K562 (cell line): ENCODE results near the gene HGFAC. TPM values are rescaled to one million over a fixed set of nuclear protein-coding genes. Genes with fewer than 3 reads are reported as not detected.

ENCODE experiments used
- ATAC-seq: fragments of 200-7000 bp; cut with Tn5 transposase; 3 replicates; pipeline ENCODE4 v1.9.1; 2020; ENCODE audit warnings: moderate library complexity
- BruUV-seq: library from RNA; stranded (reverse); fragments of 400-500 nt; replicated peaks from 2 replicates; lab custom pipeline; 2021; lab: Mats Ljungman, UMichigan
- CTCF ChIA-PET: fragments of 300-600 bp; formaldehyde crosslinking; extraction: SDS; loops from one replicate; lab custom pipeline; 2021; ENCODE audit warnings: low intra/inter-chr PET ratio; lab: Yijun Ruan, JAX
- POLR2A ChIA-PET: fragments of 300-600, 350-650 bp; sonication (Branson Sonifier 250); formaldehyde crosslinking; extraction: SDS; loops from one replicate; lab custom pipeline; 2021; ENCODE audit warnings: antibody characterized with exemption, inconsistent platforms; lab: Yijun Ruan, JAX
- DNase-seq, 4 experiments: peaks; one replicate each; pipeline versions ENCODE4 v3.0.0 to v3.0.0-alpha.2; 2011 to 2018; ENCODE audit warnings: low spot score in 3 of 4, mixed read lengths in 3 of 4; ENCODE audit errors: extremely low read depth in 1 of 4
- FAIRE-seq: peaks from 2 replicates; lab custom pipeline; 2011; peaks lifted over from hg19 to GRCh38; lab: Jason Lieb, UNC
- H2AFZ ChIP-seq: 2 replicates; pipeline ENCODE4 v1.6.0; 2011; ENCODE audit warnings: low read depth, low read length, control low read depth, inconsistent platforms
- H3K27ac ChIP-seq: fragments of 200-600 bp; 3 replicates; pipeline ENCODE4 v1.8.0; 2011; ENCODE audit warnings: low read depth, mild to moderate bottlenecking, control low read depth, inconsistent platforms, low read length, moderate library complexity, mixed read lengths; ENCODE audit errors: extremely low read depth
- H3K27me3 ChIP-seq, 2 experiments: fragments of 300-600 bp in 1 of 2; 2 replicates in 1 of 2; 3 replicates in 1 of 2; pipeline versions ENCODE4 v1.6.0 to v1.8.0; 2011; ENCODE audit warnings: inconsistent platforms in 2 of 2, low read length in 2 of 2, mild to moderate bottlenecking in 1 of 2, mixed read lengths in 1 of 2, moderate library complexity in 1 of 2; ENCODE audit not compliant: control insufficient read depth in 2 of 2, insufficient read depth in 2 of 2
- H3K36me3 ChIP-seq: fragments of 300-600 bp; 3 replicates; pipeline ENCODE4 v1.8.0; 2011; ENCODE audit warnings: mild to moderate bottlenecking, low read length, inconsistent platforms; ENCODE audit not compliant: control insufficient read depth, insufficient read depth
- H3K4me1 ChIP-seq, 2 experiments: fragments of 200-600 bp in 1 of 2; replicated peaks in 1 of 2; 2 replicates in 1 of 2; 3 replicates in 1 of 2; pipeline versions ENCODE4 v1.5.1 to v1.8.0; 2011; ENCODE audit warnings: inconsistent platforms in 2 of 2, low read length in 2 of 2, mild to moderate bottlenecking in 1 of 2, mixed read lengths in 1 of 2, moderate library complexity in 1 of 2; ENCODE audit not compliant: control insufficient read depth in 2 of 2, insufficient read depth in 2 of 2
- H3K4me2 ChIP-seq: 2 replicates; pipeline ENCODE4 v1.6.1; 2011; ENCODE audit warnings: low read length, control low read depth, inconsistent platforms, mixed read lengths; ENCODE audit not compliant: insufficient read depth
- H3K4me3 ChIP-seq: fragments of 200-600 bp; sonication (generic), shearing (Covaris generic); 2 replicates; pipeline ENCODE4 v1.5.1; 2016; ENCODE audit warnings: control low read depth, inconsistent platforms
- H3K79me2 ChIP-seq: fragments of 200-600 bp; 3 replicates; pipeline ENCODE4 v1.8.0; 2011; ENCODE audit warnings: low read length, inconsistent platforms; ENCODE audit not compliant: control insufficient read depth, insufficient read depth
- H3K9ac ChIP-seq, 2 experiments: 2 replicates each; pipeline versions ENCODE4 v1.6.0 to v1.6.1; 2011; ENCODE audit warnings: low read depth in 2 of 2, low read length in 2 of 2, control low read depth in 1 of 2, inconsistent platforms in 1 of 2, mild to moderate bottlenecking in 1 of 2, mixed read lengths in 1 of 2; ENCODE audit not compliant: insufficient read depth in 1 of 2
- H3K9me1 ChIP-seq: one replicate; pipeline ENCODE4 v1.6.0; 2011; ENCODE audit warnings: inconsistent platforms, mild to moderate bottlenecking, low read length, moderate library complexity; ENCODE audit not compliant: control insufficient read depth, insufficient read depth
- H3K9me3 ChIP-seq: replicated peaks from 2 replicates; pipeline ENCODE4 v1.5.1; 2011; ENCODE audit warnings: low read depth, low read length, inconsistent platforms; ENCODE audit not compliant: control insufficient read depth, insufficient read depth
- H4K20me1 ChIP-seq: replicated peaks from 2 replicates; pipeline ENCODE4 v1.6.1; 2011; ENCODE audit warnings: low read length, inconsistent platforms, mixed read lengths; ENCODE audit not compliant: control insufficient read depth, insufficient read depth
- BRF1 ChIP-seq: IDR thresholded peaks from 3 replicates; pipeline ENCODE4 v1.6.1; 2011; ENCODE audit warnings: borderline replicate concordance, mild to moderate bottlenecking; ENCODE audit not compliant: insufficient read length; ENCODE audit errors: extremely low read depth
- COPS2 ChIP-seq: fragments of 450-650 bp; conservative IDR thresholded peaks from 2 replicates; pipeline ENCODE4 v1.6.1; 2016; ENCODE audit warnings: mild to moderate bottlenecking, moderate library complexity
- POLR2A ChIP-seq: fragments of 450-650 bp; conservative IDR thresholded peaks from 2 replicates; pipeline ENCODE4 v1.6.1; 2016
- RBM25 ChIP-seq: fragments of 200-400 bp; formaldehyde crosslinking; IDR thresholded peaks from 2 replicates; pipeline ENCODE4 v1.6.1; 2018; ENCODE audit warnings: low read length, low read depth, moderate library complexity; ENCODE audit not compliant: severe bottlenecking
- ZBTB49 ChIP-seq: sonication (generic); formaldehyde crosslinking; IDR thresholded peaks from 2 replicates; pipeline ENCODE4 v1.8.0; 2022; ENCODE audit warnings: missing genetic modification reagents, mild to moderate bottlenecking, borderline replicate concordance
- ZFP91 ChIP-seq: sonication (generic); formaldehyde crosslinking; IDR thresholded peaks from 2 replicates; pipeline ENCODE4 v1.8.0; 2022; ENCODE audit warnings: mild to moderate bottlenecking, missing genetic modification reagents
- ZNF79 ChIP-seq: fragments of 250-450 bp; sonication (Bioruptor Pico); IDR thresholded peaks from 2 replicates; pipeline ENCODE4 v1.4.0; 2020; ENCODE audit warnings: low read depth, mild to moderate bottlenecking, moderate library complexity
- ZNF830 ChIP-seq: fragments of 250-450 bp; sonication (Bioruptor Pico); IDR thresholded peaks from 2 replicates; pipeline ENCODE4 v1.5.0; 2021; ENCODE audit warnings: mild to moderate bottlenecking
- WGBS: fragments of 100-300 bp; shearing (Covaris generic); methylation state at CpG from one replicate; pipeline ENCODE4 v1.1.6; 2016; ENCODE audit warnings: low coverage, mixed read lengths; ENCODE audit not compliant: insufficient coverage; ENCODE audit errors: missing lambda C conversion rate; 5-methylcytosine and 5-hydroxymethylcytosine counted together
- in situ Hi-C: fragments of 300-500 bp; cut with MboI; formaldehyde crosslinking; loops from 4 replicates; pipeline ENCODE4 v1.15.0; 2018; ENCODE audit warnings: inconsistent platforms, mixed read lengths
- intact Hi-C: fragments of 100-400 bp; cut with micrococcal nuclease; formaldehyde crosslinking; loops from 2 replicates; pipeline ENCODE4 v1.14.2; 2022
- polyA plus RNA-seq, 8 experiments: library from polyadenylated mRNA; depleted of rRNA in 4 of 8; stranded (reverse) in 5 of 8; unstranded in 3 of 8; fragments of >200 nt; fragmentation: Nextera tagmentation in 2 of 8; fragmentation: Illumina TruSeq in 1 of 8; extraction: Ambion mirVana in 2 of 8; extraction: Trizol in 1 of 8; gene quantifications; 2 replicates each; pipeline versions ENCODE4 v1.2.1 to v1.2.3, GENCODE V29; 2011 to 2014; ENCODE audit warnings: inconsistent platforms in 1 of 8, missing spikeins in 1 of 8
- total RNA-seq, 7 experiments: library from RNA; depleted of rRNA in 6 of 7; stranded (reverse); fragments of >200 nt in 6 of 7; fragmentation: Illumina TruSeq in 2 of 7; extraction: Trizol in 2 of 7; gene quantifications; 2 replicates each; pipeline versions ENCODE4 v1.2.1 to v1.2.3, GENCODE V29; 2011 to 2021; ENCODE audit warnings: low replicate concordance in 1 of 7

HGFAC gene
- total and polyA plus RNA-seq, 9 of the 15 experiments (the other 6 are each of a cell fraction or from before 2014, with no cell fraction given), result 0.13 TPM; not detected in 8

GRCh38 chr4:3483471-3483921 is 41.7 kb downstream of the HGFAC start:
- no TSS peak for BruUV-seq
- intact Hi-C loops, result no loop called here
- CTCF ChIA-PET, result no interaction called here

More at GRCh38 chr4:3483471-3483921, 41.7 kb downstream of the HGFAC start:
- Histone ChIP-seq H3K4me1 (peaks cover 0 to 49% of the 10 kb centered on the region in 2 experiments; a peak in 2 of 5 replicates), H4K20me1 (peaks cover 21% of the 10 kb centered on the region), H3K9me3 (no peaks in the 10 kb centered on the region), H3K9ac (no peak overlapping the region), H2AFZ (no peak overlapping the region), H3K27ac (no peak overlapping the region), H3K36me3 (no peaks in the 10 kb centered on the region), H3K4me3 (no peak overlapping the region), H3K27me3 (peaks cover 21 to 82% of the 10 kb centered on the region in 2 experiments; a peak in 4 of 5 replicates), H3K9me1 (no peaks in the 10 kb centered on the region), H3K79me2 (no peaks in the 10 kb centered on the region), H3K4me2 (no peak overlapping the region)
- DNase-seq, result no peak
- no peak for TF ChIP-seq RBM25
- TF ChIP-seq ZNF830 (CRISPR knock-in tag), result no peak
- no peak for TF ChIP-seq BRF1
- no peak for TF ChIP-seq ZNF79 (CRISPR knock-in tag)
- TF ChIP-seq ZBTB49 (CRISPR knock-in tag), result no peak
- no peak for TF ChIP-seq ZFP91 (CRISPR knock-in tag)
- TF ChIP-seq POLR2A, result no peak
- no peak for TF ChIP-seq COPS2
- 11% methylated on average over 23 of the region's 23 CpGs for WGBS
- FAIRE-seq, result no peak
- POLR2A ChIA-PET, result interaction anchor here (0.7 kb wide), 1 partner anchor 89 kb away, joined by 3 read pairs; no protein-coding TSS in a partner anchor
- in situ Hi-C loops, result no loop called here
- ATAC-seq, result no peak
